ENCODE data around the gene CENPP.

The CENPP gene

GRCh38 chr9:92294297-92294676, 31.5 kb upstream of the CENPP start:
- Histone ChIP-seq H3K9ac (ENCODE audit: low read depth, low read length) (peak overlapping the region; percentile 91), H3K9me3 (replicated peaks; ENCODE audit: low read length) (no peaks in the 10 kb centered on the region), H3K4me2 (ENCODE audit: low read length) (peak overlapping the region; percentile 83), H3K36me3 (ENCODE audit: insufficient read depth, low read length) (peaks cover 31% of the 10 kb centered on the region), H3K4me1 (ENCODE audit: control insufficient read depth, insufficient read depth, low read length) (peaks cover 24% of the 10 kb centered on the region), H3K27me3 (ENCODE audit: control insufficient read depth, insufficient read depth, low read length) (no peaks in the 10 kb centered on the region), H3K4me3 (ENCODE audit: low read length) (peak overlapping the region; percentile 88)

- H3K4me3 ChIP-seq (ENCODE audit: low read length) = no peak overlapping the region
- no peak overlapping the region for H3K9ac ChIP-seq (ENCODE audit: low read depth, low read length)
- no peaks in the 10 kb centered on the region for H3K27me3 ChIP-seq (ENCODE audit: control insufficient read depth, insufficient read depth, low read length)
- H3K4me1 ChIP-seq (ENCODE audit: control insufficient read depth, insufficient read depth, low read length) = peaks cover 21% of the 10 kb centered on the region
- H3K4me2 ChIP-seq (ENCODE audit: low read length) = no peak overlapping the region
- no peaks in the 10 kb centered on the region for H3K9me3 ChIP-seq (replicated peaks; ENCODE audit: low read length)
- peaks cover 31% of the 10 kb centered on the region for H3K36me3 ChIP-seq (ENCODE audit: insufficient read depth, low read length)
Observed at GRCh38 chr9:92295240-92295790, 30.4 kb upstream of the CENPP start.

GRCh38 chr9:92295827-92296258, 29.9 kb upstream of the CENPP start:
- H3K9ac ChIP-seq (ENCODE audit: low read depth, low read length) = no peak overlapping the region
- H3K27me3 ChIP-seq (ENCODE audit: control insufficient read depth, insufficient read depth, low read length) = no peaks in the 10 kb centered on the region
- no peak overlapping the region for H3K4me2 ChIP-seq (ENCODE audit: low read length)
- peaks cover 21% of the 10 kb centered on the region for H3K4me1 ChIP-seq (ENCODE audit: control insufficient read depth, insufficient read depth, low read length)
- no peak overlapping the region for H3K4me3 ChIP-seq (ENCODE audit: low read length)
- peaks cover 36% of the 10 kb centered on the region for H3K36me3 ChIP-seq (ENCODE audit: insufficient read depth, low read length)
- H3K9me3 ChIP-seq (replicated peaks; ENCODE audit: low read length) = no peaks in the 10 kb centered on the region

- no peak overlapping the region for H3K4me2 ChIP-seq (ENCODE audit: low read length)
- no peaks in the 10 kb centered on the region for H3K9me3 ChIP-seq (replicated peaks; ENCODE audit: low read length)
- peaks cover 54% of the 10 kb centered on the region for H3K36me3 ChIP-seq (ENCODE audit: insufficient read depth, low read length)
- H3K4me3 ChIP-seq (ENCODE audit: low read length) = no peak overlapping the region
- no peak overlapping the region for H3K9ac ChIP-seq (ENCODE audit: low read depth, low read length)
- H3K4me1 ChIP-seq (ENCODE audit: control insufficient read depth, insufficient read depth, low read length) = peaks cover 8% of the 10 kb centered on the region
- no peaks in the 10 kb centered on the region for H3K27me3 ChIP-seq (ENCODE audit: control insufficient read depth, insufficient read depth, low read length)
Observed at GRCh38 chr9:92297611-92298010, 28.1 kb upstream of the CENPP start.

- peaks cover 57% of the 10 kb centered on the region for H3K36me3 ChIP-seq (ENCODE audit: insufficient read depth, low read length)
- H3K27me3 ChIP-seq (ENCODE audit: control insufficient read depth, insufficient read depth, low read length) = no peaks in the 10 kb centered on the region
- no peak overlapping the region for H3K4me3 ChIP-seq (ENCODE audit: low read length)
- peaks cover 8% of the 10 kb centered on the region for H3K4me1 ChIP-seq (ENCODE audit: control insufficient read depth, insufficient read depth, low read length)
- H3K9ac ChIP-seq (ENCODE audit: low read depth, low read length) = no peak overlapping the region
- no peak overlapping the region for H3K4me2 ChIP-seq (ENCODE audit: low read length)
- no peaks in the 10 kb centered on the region for H3K9me3 ChIP-seq (replicated peaks; ENCODE audit: low read length)
Observed at GRCh38 chr9:92298036-92298435, 27.7 kb upstream of the CENPP start.

GRCh38 chr9:92299116-92299515, 26.6 kb upstream of the CENPP start:
- no peak overlapping the region for H3K4me2 ChIP-seq (ENCODE audit: low read length)
- H3K27me3 ChIP-seq (ENCODE audit: control insufficient read depth, insufficient read depth, low read length) = no peaks in the 10 kb centered on the region
- H3K4me3 ChIP-seq (ENCODE audit: low read length) = no peak overlapping the region
- peaks cover 64% of the 10 kb centered on the region for H3K36me3 ChIP-seq (ENCODE audit: insufficient read depth, low read length)
- H3K9me3 ChIP-seq (replicated peaks; ENCODE audit: low read length) = no peaks in the 10 kb centered on the region
- H3K9ac ChIP-seq (ENCODE audit: low read depth, low read length) = no peak overlapping the region
- H3K4me1 ChIP-seq (ENCODE audit: control insufficient read depth, insufficient read depth, low read length) = peaks cover 7% of the 10 kb centered on the region

- peaks cover 81% of the 10 kb centered on the region for H3K36me3 ChIP-seq (ENCODE audit: insufficient read depth, low read length)
- H3K9me3 ChIP-seq (replicated peaks; ENCODE audit: low read length) = no peaks in the 10 kb centered on the region
- H3K9ac ChIP-seq (ENCODE audit: low read depth, low read length) = no peak overlapping the region
Observed at GRCh38 chr9:92300936-92301335, 24.8 kb upstream of the CENPP start.

GRCh38 chr9:92308893-92309292, 16.9 kb upstream of the CENPP start:
- H3K36me3 ChIP-seq (ENCODE audit: insufficient read depth, low read length) = peaks cover 72% of the 10 kb centered on the region

More at GRCh38 chr9:92300936-92301335, 24.8 kb upstream of the CENPP start:
- H3K27me3 ChIP-seq (ENCODE audit: control insufficient read depth, insufficient read depth, low read length) = no peaks in the 10 kb centered on the region
- H3K4me3 ChIP-seq (ENCODE audit: low read length) = no peak overlapping the region
- H3K4me2 ChIP-seq (ENCODE audit: low read length) = no peak overlapping the region
- H3K4me1 ChIP-seq (ENCODE audit: control insufficient read depth, insufficient read depth, low read length) = no peaks in the 10 kb centered on the region

GRCh38 chr9:92310562-92310961, 15.2 kb upstream of the CENPP start:
- Histone ChIP-seq H3K9me3 (replicated peaks; ENCODE audit: low read length) (no peaks in the 10 kb centered on the region), H3K4me2 (ENCODE audit: low read length) (no peak overlapping the region), H3K27me3 (ENCODE audit: control insufficient read depth, insufficient read depth, low read length) (no peaks in the 10 kb centered on the region), H3K4me3 (ENCODE audit: low read length) (no peak overlapping the region), H3K9ac (ENCODE audit: low read depth, low read length) (no peak overlapping the region), H3K36me3 (ENCODE audit: insufficient read depth, low read length) (peaks cover 68% of the 10 kb centered on the region), H3K4me1 (ENCODE audit: control insufficient read depth, insufficient read depth, low read length) (no peaks in the 10 kb centered on the region)

More at GRCh38 chr9:92308893-92309292, 16.9 kb upstream of the CENPP start:
- no peak overlapping the region for H3K4me2 ChIP-seq (ENCODE audit: low read length)
- no peaks in the 10 kb centered on the region for H3K4me1 ChIP-seq (ENCODE audit: control insufficient read depth, insufficient read depth, low read length)
- no peak overlapping the region for H3K4me3 ChIP-seq (ENCODE audit: low read length)
- no peak overlapping the region for H3K9ac ChIP-seq (ENCODE audit: low read depth, low read length)
- H3K9me3 ChIP-seq (replicated peaks; ENCODE audit: low read length) = no peaks in the 10 kb centered on the region
- H3K27me3 ChIP-seq (ENCODE audit: control insufficient read depth, insufficient read depth, low read length) = no peaks in the 10 kb centered on the region

- no peaks in the 10 kb centered on the region for H3K4me1 ChIP-seq (ENCODE audit: control insufficient read depth, insufficient read depth, low read length)
- H3K27me3 ChIP-seq (ENCODE audit: control insufficient read depth, insufficient read depth, low read length) = no peaks in the 10 kb centered on the region
- H3K4me3 ChIP-seq (ENCODE audit: low read length) = no peak overlapping the region
- H3K36me3 ChIP-seq (ENCODE audit: insufficient read depth, low read length) = peaks cover 71% of the 10 kb centered on the region
- no peaks in the 10 kb centered on the region for H3K9me3 ChIP-seq (replicated peaks; ENCODE audit: low read length)
- H3K4me2 ChIP-seq (ENCODE audit: low read length) = no peak overlapping the region
- no peak overlapping the region for H3K9ac ChIP-seq (ENCODE audit: low read depth, low read length)
Observed at GRCh38 chr9:92312887-92313623, 12.7 kb upstream of the CENPP start.

- Histone ChIP-seq H3K4me2 (ENCODE audit: low read length) (no peak overlapping the region), H3K4me3 (ENCODE audit: low read length) (no peak overlapping the region), H3K9ac (ENCODE audit: low read depth, low read length) (no peak overlapping the region), H3K36me3 (ENCODE audit: insufficient read depth, low read length) (peaks cover 70% of the 10 kb centered on the region), H3K4me1 (ENCODE audit: control insufficient read depth, insufficient read depth, low read length) (no peaks in the 10 kb centered on the region), H3K27me3 (ENCODE audit: control insufficient read depth, insufficient read depth, low read length) (no peaks in the 10 kb centered on the region), H3K9me3 (replicated peaks; ENCODE audit: low read length) (no peaks in the 10 kb centered on the region)
Observed at GRCh38 chr9:92313624-92314012, 12.1 kb upstream of the CENPP start.

GRCh38 chr9:92315456-92315855, 10.3 kb upstream of the CENPP start:
- H3K4me1 ChIP-seq (ENCODE audit: control insufficient read depth, insufficient read depth, low read length) = no peaks in the 10 kb centered on the region
- no peak overlapping the region for H3K4me3 ChIP-seq (ENCODE audit: low read length)
- H3K9me3 ChIP-seq (replicated peaks; ENCODE audit: low read length) = no peaks in the 10 kb centered on the region
- peaks cover 69% of the 10 kb centered on the region for H3K36me3 ChIP-seq (ENCODE audit: insufficient read depth, low read length)
- no peak overlapping the region for H3K9ac ChIP-seq (ENCODE audit: low read depth, low read length)
- no peak overlapping the region for H3K4me2 ChIP-seq (ENCODE audit: low read length)
- no peaks in the 10 kb centered on the region for H3K27me3 ChIP-seq (ENCODE audit: control insufficient read depth, insufficient read depth, low read length)
